Gastroesophageal sphincter (tissue), 3 donors: ENCODE measurements around the gene DLK2.

Source experiments
- EP300 ChIP-seq: sonication (generic); formaldehyde crosslinking; IDR thresholded peaks from one replicate; pipeline ENCODE4 v1.6.1; 2017; ENCODE audit warnings: antibody characterized with exemption, mild to moderate bottlenecking
- POLR2A ChIP-seq, 2 donors: fragments of 450-650 bp; IDR thresholded peaks; one replicate each; pipeline ENCODE4 v1.6.1; 2017; ENCODE audit warnings: antibody characterized with exemption in 2 of 2, mild to moderate bottlenecking in 2 of 2, moderate library complexity in 1 of 2
- POLR2AphosphoS5 ChIP-seq: sonication (generic); formaldehyde crosslinking; IDR thresholded peaks from one replicate; pipeline ENCODE4 v1.6.1; 2017; ENCODE audit warnings: antibody characterized with exemption
- TF ChIP-seq, protein P1 (sequence below), 4 experiments: fragments of 200-600 bp in 2 of 4; fragments of 450-650 bp in 2 of 4; sonication (generic) in 1 of 4; IDR thresholded peaks; one replicate each; pipeline ENCODE4 v1.5.1; 2017 to 2019; ENCODE audit warnings: antibody characterized with exemption in 4 of 4, mild to moderate bottlenecking in 2 of 4, moderate library complexity in 2 of 4

DNA sequence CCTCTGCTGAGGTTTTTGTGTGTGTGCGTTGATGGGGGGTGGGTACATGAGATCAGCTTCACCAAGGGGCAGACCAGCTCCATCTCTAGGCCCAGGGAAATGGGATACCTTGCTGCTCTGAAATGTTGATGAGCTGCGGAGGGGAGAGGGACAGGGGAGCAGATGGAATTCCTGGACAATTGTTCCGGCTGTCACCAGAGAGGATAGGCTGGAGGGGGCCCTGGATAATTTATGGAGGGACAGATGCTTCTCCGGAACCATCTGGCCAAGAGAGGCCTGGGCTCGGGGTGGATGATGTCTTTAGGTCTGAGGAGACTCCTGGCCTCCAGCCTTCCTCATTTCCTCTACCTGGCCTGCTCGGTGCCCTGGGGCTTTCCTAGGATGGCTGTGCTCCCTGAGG lies 20.2 kb upstream of the DLK2 start:
- TF ChIP-seq POLR2A (IDR thresholded peaks at IDR 0.05) (no peak), POLR2AphosphoS5 (no peak), EP300 (no peak)
- TF ChIP-seq, protein P1, sequence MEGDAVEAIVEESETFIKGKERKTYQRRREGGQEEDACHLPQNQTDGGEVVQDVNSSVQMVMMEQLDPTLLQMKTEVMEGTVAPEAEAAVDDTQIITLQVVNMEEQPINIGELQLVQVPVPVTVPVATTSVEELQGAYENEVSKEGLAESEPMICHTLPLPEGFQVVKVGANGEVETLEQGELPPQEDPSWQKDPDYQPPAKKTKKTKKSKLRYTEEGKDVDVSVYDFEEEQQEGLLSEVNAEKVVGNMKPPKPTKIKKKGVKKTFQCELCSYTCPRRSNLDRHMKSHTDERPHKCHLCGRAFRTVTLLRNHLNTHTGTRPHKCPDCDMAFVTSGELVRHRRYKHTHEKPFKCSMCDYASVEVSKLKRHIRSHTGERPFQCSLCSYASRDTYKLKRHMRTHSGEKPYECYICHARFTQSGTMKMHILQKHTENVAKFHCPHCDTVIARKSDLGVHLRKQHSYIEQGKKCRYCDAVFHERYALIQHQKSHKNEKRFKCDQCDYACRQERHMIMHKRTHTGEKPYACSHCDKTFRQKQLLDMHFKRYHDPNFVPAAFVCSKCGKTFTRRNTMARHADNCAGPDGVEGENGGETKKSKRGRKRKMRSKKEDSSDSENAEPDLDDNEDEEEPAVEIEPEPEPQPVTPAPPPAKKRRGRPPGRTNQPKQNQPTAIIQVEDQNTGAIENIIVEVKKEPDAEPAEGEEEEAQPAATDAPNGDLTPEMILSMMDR (IDR thresholded peaks at IDR 0.05): no peak
